IPS-18c (cell line): ENCODE measurements around the gene TUBG2.
A peak's percentile ranks its signal among the peaks of the same experiment; 100 is the strongest.
"Not testable (repeated sequence)": the region's sequence is repeated elsewhere in the genome, so short reads cannot be mapped to it uniquely, and the experiment has no call there.

Experiments used
- H3K4me3 ChIP-seq: 2 replicates; pipeline ENCODE4 v1.7.0; 2013; ENCODE audit warnings: low read depth, mild to moderate bottlenecking, low read length, moderate library complexity; ENCODE audit not compliant: insufficient read depth
- H3K9me3 ChIP-seq: one replicate; pipeline ENCODE4 v1.6.1; 2013; ENCODE audit warnings: mild to moderate bottlenecking, low read length, moderate library complexity; ENCODE audit not compliant: control insufficient read depth, insufficient read depth

The TUBG2 gene

DNA sequence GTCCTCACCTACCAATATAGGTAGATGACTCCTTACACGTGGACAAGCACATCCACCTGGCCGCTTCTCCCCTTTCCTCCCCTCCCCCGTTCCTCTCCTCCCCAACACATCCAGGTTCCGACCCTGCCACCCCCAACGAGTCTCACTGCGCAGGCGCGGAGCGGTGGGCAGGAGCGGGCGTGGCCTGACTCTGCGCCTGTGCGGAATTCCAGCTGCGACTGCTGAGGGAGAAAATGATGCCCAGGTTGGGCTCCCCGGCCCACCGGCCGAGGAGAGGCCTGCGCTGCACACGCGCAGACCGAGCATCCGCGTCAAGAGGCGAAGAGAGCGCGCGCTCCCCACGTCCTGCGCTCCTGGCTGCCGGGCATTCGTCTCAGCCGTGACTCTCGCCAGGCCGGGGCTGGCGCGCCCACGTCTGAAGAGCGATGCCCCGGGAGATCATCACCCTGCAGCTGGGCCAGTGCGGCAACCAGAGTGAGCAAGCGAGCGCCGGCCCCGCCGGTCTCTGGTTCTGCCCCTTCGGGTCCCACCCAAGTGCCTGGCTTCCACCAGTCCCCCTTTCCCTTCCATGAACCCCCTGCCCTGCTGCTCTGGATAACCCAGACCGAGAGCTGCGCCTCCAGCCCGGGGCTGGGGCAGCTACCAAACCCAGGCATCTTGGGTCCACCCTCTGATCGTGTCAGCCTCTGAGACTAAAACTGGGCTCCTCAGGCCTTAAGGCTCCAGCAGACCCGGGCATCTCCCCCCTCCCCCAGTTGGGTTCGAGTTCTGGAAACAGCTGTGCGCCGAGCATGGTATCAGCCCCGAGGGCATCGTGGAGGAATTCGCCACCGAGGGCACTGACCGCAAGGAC, at the start of gene TUBG2:
Gene TUBG2 (plus strand): TSS at position 206 of the 853 bp plus-strand sequence. CDS start 220 bp downstream, at position 426.
- H3K4me3 ChIP-seq = peak within 1 kb of the TSS; percentile 83
- no peaks in the 10 kb centered on the region for H3K9me3 ChIP-seq

DNA sequence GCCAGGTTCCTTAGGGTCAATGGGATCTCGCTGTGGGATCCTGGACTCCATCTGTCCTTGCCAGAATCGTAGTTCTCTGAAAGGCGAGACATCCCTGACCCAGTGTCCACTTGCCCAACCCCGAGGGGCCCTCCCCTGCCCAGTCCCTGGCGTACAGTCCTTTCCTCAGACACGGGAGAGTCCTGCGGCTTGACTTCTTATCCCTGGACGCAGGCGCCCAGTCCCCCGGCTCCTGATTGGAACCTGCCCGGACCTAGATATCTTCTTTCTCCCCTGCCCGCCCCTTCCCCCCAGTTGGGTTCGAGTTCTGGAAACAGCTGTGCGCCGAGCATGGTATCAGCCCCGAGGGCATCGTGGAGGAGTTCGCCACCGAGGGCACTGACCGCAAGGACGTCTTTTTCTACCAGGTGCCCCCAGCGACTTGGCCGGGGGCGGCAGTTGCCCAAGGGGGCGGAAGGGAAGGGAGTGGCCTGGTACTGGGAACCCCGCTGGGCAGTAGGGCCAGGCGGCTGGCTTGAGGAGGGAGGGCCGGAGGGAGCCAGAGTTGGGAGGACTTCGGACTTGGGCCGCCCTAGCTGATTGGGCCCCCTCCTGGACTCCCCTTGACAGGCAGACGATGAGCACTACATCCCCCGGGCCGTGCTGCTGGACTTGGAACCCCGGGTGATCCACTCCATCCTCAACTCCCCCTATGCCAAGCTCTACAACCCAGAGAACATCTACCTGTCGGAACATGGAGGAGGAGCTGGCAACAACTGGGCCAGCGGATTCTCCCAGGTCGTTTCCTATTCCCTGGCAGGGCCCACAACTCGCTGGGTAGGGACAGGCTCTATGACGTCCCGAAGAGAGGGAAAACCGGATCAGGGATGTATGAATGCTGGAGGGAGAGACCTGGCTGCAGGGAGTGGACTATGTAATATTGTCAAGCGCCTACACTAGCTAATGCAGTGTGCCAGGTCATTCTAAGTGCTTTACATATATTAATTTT, 49.0 kb upstream of the TUBG2 start:
- not testable (repeated sequence) for H3K9me3 ChIP-seq
- H3K4me3 ChIP-seq = peak overlapping the region; percentile 94

DNA sequence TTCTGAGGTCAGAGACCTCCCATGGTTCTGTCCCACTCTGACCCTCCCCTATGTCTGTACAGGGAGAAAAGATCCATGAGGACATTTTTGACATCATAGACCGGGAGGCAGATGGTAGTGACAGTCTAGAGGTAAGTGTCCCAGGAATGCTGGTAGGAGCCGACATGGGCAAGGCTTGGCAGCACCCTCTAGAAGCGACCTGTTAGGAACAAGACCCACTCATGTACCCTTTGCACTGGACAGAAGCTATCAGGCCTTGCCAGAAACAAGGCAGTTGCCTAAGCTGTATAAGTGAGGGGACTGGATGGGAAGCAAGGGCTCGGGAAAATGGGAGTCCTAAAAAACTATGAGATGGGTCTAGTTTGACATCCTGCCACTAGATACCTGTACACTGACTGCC, 47.1 kb upstream of the TUBG2 start:
- no peaks in the 10 kb centered on the region for H3K9me3 ChIP-seq
- no peak overlapping the region for H3K4me3 ChIP-seq

DNA sequence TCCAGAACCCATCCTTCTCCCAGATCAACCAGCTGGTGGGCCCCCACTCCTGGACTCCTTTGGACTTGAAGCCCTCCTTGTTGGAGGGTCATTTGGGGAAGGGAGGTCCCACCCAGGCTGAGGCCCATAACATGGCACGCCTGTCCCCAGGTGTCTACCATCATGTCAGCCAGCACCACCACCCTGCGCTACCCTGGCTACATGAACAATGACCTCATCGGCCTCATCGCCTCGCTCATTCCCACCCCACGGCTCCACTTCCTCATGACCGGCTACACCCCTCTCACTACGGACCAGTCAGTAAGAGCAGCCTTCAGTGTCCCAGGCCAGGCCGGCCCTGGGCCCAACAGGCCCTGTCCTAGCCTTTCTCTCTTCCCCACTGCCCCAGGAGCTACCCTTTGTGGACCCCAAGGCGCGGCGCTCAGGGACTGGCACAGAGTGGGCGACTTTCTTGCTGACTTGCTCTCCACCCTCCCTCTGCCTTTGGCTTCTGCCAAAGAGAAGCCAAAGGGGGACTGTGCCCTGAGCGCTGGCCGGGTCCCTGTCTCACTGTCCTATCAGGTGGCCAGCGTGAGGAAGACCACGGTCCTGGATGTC, 45.3 kb upstream of the TUBG2 start:
- no peaks in the 10 kb centered on the region for H3K9me3 ChIP-seq

DNA sequence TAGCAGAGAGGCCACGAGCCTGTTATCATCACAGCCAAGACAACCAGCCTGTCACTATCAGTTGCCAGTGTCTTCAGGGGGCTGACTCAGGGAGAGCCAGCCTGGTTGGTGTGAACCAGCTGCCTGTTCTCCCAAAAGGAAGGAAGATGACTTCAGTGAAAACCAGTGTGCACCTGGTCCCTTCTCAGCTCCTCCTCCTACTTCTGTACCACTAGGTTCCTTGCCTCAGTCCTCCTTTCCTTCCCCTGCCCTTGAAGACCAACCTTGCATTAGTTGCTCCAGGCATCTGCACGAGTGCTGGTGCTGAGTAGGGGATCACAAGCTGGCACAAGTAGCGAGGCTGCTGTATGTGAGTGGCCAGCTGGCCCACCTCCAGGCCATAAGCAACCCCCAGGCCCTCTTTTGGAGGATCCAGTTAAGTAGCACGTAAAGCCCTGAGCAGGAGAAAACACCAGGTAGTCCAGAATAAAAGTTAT, 41.1 kb upstream of the TUBG2 start:
- H3K4me3 ChIP-seq = no peak overlapping the region
- no peaks in the 10 kb centered on the region for H3K9me3 ChIP-seq

More for the DNA sequence above, 45.3 kb upstream of the TUBG2 start:
- no peak overlapping the region for H3K4me3 ChIP-seq

DNA sequence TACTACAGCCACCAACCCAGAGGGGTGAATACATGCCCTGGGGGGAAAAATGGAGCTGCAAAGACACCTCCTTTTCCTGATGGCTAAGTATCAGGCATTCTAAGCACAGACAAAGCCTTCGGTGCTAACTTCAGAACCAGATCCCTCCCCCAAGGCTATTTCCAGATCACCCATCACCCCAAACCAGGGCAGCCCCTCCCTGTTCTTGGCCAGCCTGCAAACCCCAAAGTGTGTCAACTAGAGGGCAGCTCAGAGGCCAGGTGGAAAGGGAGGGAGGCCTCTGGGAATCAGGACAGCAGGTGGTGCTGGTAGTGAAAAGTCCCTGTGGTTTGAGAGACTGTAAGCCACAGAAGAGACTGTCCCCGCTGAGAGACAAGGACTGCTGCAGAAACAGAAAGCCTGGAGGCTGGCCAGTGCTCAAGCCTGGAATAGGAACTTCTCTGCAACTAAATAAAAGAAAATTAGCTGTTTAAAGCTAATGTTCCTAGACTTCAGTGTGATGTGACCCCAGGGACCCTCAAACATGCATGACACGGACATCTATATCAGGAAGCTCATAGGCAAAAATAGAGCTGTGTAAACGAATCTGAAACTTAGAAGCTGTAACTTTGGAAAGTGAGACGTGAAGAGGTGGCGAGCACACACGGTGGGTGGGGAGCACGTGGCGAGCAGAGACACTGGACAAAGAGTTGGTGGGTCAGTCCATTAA, 40.5 kb upstream of the TUBG2 start:
- Histone ChIP-seq H3K4me3 (no peak overlapping the region), H3K9me3 (no peaks in the 10 kb centered on the region)

DNA sequence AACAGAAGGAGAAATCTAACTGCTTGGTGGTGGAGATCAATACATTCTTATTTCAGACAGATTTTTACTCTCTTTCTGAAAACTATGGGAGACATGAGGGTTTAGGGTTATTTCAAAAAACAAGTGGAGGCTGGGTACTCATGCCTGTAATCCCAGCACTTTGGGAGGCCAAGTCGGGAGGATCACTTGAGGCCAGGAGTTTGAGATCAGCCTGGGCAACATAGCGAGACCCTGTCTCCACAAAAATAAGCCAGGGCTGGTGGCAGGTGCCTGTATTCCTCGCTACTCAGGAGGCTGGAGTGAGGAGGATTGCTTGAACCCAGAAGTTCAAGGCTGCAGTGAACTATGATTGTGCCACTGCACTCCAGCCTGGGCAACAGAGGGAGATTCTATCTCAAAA, 37.1 kb upstream of the TUBG2 start:
- not testable (repeated sequence) for H3K4me3 ChIP-seq, H3K9me3 ChIP-seq

DNA sequence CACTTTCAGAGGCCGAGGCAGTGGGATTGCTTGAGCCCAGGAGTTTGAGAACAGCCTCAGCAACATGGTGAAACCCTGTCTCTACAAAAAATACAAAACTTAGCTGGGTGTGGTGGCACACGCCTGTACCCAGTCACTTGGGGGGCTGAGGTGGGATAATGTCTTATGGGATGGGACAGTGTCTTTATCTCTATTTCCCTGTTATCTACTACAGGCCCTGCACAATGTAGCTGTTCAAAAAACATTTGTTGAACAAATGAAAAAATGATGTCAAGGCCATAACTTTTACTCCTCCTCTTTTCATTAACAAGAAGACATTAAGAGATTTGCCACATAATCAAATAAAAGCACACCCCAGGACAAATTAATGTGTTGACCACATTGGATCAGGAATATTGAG, 35.8 kb upstream of the TUBG2 start:
- Histone ChIP-seq H3K9me3 (no peaks in the 10 kb centered on the region), H3K4me3 (no peak overlapping the region)

DNA sequence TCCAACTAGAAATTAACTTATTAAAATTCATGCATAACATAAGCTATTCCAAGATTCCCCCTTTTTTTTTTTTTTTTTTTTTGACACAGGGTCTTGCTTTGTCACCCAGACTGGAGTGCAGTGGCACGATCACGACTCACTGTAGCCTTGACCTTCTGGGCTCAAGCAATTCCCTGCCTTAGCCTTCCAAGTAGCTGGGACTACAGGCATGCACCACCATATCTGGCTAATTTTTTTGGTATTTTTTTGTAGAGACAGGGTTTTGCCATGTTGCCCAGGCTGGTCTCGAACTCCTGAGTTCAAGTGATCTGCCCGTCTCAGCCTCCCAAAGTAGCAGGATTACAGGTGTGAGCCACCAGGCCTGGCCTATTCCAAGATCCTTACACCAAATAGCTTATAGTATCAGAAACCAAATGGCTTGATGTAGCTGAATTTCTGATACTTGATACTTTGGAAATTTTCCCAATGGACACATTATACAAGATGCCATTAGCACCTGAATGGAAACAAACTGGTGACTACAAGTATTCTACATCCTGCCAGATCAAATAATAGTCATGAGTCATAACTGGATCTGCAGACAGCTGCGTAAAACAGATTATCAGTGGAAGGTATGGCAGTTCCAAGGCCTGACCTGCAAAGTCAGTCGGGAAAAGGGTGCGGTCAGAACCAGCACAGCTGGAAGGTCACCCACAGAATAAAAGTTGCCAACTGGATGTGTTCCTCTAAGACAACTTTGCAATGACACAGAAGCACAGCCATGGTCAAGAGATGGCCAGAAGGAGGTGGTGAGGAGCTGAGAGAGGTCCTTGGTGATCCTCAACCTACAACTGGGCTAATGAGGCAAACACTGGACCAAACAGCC, 35.1 kb upstream of the TUBG2 start:
- H3K9me3 ChIP-seq = no peaks in the 10 kb centered on the region
- H3K4me3 ChIP-seq = no peak overlapping the region

DNA sequence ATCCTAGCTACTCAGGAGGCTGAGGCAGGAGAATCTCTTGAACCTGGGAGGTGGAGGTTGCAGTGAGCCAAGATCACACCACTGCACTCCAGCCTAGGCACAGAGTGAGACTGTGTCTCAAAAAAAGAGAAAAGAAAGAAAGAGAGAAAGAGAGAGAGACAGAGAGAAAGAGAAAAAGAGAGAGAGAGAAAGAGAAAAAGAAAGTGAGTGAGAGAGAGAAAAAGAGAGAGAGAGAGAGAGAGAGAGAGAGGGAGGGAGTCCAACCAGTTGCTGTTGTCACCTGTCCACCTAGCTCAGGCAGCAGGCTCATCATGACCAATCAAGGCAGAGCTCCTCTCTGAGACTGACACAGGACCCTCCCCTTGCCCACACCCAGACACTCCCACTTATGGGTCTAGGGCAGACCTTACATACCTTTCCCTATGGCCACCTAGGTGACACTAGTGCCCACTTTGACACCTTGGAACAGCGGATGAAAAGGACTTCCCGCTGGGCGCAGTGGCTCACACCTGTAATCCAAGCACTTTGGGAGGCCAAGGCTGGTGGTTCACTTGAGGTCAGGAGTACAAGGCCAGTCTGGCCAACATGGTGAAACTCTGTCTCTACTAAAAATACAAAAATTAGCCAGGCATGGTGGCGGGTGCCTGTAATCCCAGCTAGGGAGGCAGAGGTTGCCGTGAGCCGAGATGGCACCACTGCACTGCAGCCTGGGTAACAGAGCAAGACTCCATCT, 31.9 kb upstream of the TUBG2 start:
- H3K9me3 ChIP-seq, H3K4me3 ChIP-seq: not testable (repeated sequence)

DNA sequence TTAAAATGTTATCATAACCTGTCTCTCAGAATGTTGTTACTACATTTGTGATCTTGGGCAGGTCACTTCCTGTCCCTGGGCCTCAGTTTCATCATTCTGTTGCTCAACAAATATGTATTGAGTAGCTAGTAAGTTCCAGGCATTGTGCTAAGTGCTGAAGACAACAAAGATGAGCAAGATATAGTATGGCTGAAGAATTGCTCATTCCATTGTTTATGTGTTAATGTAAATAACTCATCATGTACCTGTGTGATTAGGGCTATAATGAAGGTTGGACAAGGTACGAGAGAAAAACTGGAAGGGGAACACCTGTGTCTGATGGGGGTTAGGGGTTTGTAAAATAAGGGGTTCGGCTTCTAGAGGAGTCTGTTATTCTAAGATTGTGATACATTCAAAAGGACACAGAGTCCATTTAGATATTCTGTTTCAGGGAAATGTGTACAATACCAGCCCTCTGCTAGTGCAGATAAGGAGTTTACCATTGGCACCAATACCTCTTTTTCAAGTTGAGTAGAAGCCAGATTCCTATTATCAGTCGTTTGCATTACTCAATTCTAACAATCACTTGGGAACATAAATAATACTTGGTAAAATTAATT, 29.6 kb upstream of the TUBG2 start:
- H3K9me3 ChIP-seq = no peaks in the 10 kb centered on the region

DNA sequence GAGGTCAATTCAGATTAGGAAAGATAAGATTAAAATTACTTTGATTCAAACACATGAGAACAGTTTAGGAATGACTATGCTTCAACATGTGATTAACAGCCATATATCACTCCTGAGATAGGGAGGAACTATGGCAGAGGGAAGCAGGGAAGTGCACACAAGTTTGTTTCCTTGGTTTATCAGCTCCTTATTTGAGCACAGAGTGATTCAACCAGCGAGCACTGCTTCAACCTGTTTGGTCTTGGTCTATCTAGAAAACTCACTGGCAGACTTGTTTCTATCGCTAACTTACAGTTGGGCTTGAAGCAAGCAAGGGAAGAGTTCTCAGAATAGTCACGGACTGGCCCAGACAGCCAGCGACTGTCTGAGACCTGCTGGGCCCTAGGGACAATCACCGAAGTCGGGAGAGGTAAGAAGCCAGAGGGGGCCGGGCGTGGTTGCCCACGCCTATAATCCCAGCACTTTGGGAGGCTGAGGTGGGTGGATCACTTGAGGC, 26.1 kb upstream of the TUBG2 start:
- H3K4me3 ChIP-seq = no peak overlapping the region
- no peaks in the 10 kb centered on the region for H3K9me3 ChIP-seq

More for the DNA sequence above, 29.6 kb upstream of the TUBG2 start:
- H3K4me3 ChIP-seq = no peak overlapping the region

DNA sequence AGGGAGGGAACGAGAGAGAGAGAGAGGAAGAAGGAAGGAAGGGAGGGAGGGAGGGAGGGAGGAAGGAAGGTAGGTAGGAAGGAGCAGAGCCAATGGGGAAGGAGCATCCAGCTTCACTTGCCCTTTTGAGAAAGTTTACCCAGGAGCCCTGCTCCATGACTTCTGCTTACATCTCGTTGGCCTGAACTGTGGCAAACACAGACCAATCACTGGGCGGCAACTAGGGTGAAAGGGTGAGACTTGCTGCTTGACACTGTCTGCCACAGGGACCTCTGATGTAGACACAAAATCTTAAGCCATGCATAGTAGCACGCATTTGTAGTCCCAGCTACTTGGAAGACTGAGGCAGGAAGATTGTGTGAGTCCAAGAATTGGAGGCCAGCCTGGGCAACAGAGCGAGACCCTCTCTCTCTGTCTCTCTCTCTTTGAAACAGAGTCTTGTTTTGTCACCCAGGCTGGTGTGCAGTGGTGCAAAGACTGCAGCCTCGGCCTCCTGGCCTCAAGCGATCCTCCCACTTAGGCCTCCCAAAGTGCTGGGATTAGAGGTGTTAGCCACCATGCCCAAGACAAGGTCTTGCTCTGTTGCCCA, 19.5 kb upstream of the TUBG2 start:
- H3K4me3 ChIP-seq = no peak overlapping the region
- no peaks in the 10 kb centered on the region for H3K9me3 ChIP-seq

DNA sequence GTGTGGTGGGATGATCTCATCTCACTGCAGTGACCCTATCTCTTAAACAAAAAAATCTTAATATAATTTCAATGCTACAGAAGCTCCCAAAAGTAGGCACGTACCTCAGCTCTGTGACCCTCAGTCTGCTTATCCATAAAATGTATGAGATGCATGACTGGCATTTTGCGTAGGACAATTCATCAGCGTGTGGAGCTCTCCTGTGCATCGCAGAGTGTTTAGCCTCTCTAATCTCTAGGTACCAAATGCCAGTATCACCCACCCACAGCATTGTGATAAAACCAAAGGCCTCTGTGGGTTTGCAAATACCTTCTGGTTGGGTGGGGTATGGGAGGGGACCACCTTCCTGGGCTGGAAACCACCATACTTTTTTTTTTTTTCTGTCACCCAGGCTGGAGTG, 19.0 kb upstream of the TUBG2 start:
- no peaks in the 10 kb centered on the region for H3K9me3 ChIP-seq
- no peak overlapping the region for H3K4me3 ChIP-seq

DNA sequence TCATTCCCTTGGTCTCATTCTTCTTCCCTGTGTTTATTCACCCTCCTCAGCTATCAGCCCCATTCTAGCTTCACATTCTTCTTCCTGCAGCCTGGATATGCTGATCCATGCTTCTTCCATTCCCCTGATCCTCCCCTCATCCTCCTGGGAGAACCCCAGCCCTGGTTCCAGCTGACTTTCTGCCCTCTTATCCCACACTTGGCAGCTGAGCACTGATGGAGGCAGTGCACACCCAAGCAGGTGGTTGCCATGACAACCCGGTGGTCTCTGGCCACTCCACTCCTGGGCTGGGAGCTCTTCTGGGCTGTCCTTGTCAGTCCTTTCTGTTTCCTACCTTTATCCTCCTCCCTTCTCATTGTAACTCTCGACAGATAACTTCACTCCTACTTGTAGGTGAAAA, 16.7 kb upstream of the TUBG2 start:
- H3K9me3 ChIP-seq = no peaks in the 10 kb centered on the region
- no peak overlapping the region for H3K4me3 ChIP-seq
